ENCODE results near the gene DLGAP3. TPM values are rescaled to one million over a fixed set of nuclear protein-coding genes. Genes with fewer than 3 reads are reported as not detected.

The DLGAP3 gene
- total RNA-seq, 1 experiment from 2014 or later, result 7.3 TPM

GRCh38 chr1:34842073-34842472 is 87.4 kb downstream of the DLGAP3 start:
- no peak for DNase-seq
- Histone ChIP-seq H3K23me2 (ENCODE audit: insufficient read length, low read depth, low read length, poor library complexity, severe bottlenecking) (no peaks in the 10 kb centered on the region), H4K20me1 (ENCODE audit: control insufficient read depth, insufficient read depth, insufficient read length) (no peaks in the 10 kb centered on the region), H3K27me3 (ENCODE audit: insufficient read depth, low read length) (no peaks in the 10 kb centered on the region), H2BK15ac (ENCODE audit: low read depth, low read length) (no peak overlapping the region), H3K27ac (ENCODE audit: insufficient read length, low read depth, low read length) (no peak overlapping the region), H2BK5ac (ENCODE audit: insufficient read length, low read length) (no peak overlapping the region), H3K56ac (ENCODE audit: insufficient read length, low read depth, low read length) (no peak overlapping the region), H3K79me2 (ENCODE audit: insufficient read depth, low read length) (no peaks in the 10 kb centered on the region), H2AFZ (ENCODE audit: low read length) (no peak overlapping the region), H3K18ac (ENCODE audit: insufficient read length, low read depth, low read length) (no peak overlapping the region), H3K4me2 (ENCODE audit: insufficient read depth, insufficient read length, low read length) (no peak overlapping the region), H3K14ac (ENCODE audit: insufficient read depth, low read length) (no peak overlapping the region), H4K5ac (ENCODE audit: insufficient read length, low read depth, low read length) (no peak overlapping the region), H2BK12ac (ENCODE audit: insufficient read length, low read depth, low read length) (no peak overlapping the region), H2BK20ac (ENCODE audit: low read depth, low read length, poor library complexity, severe bottlenecking) (no peak overlapping the region), H3K79me1 (ENCODE audit: insufficient read depth, low read depth, low read length, poor library complexity, severe bottlenecking) (no peaks in the 10 kb centered on the region), H3K9ac (ENCODE audit: extremely low read depth, insufficient read length, low read length) (no peak overlapping the region), H3T11ph (ENCODE audit: low read length) (no peak overlapping the region), H2AK5ac (ENCODE audit: insufficient read length, low read length) (no peak overlapping the region), H4K8ac (replicated peaks; ENCODE audit: insufficient read length, low read depth, low read length) (no peak overlapping the region), H3K23ac (ENCODE audit: insufficient read length, low read depth, low read length) (no peak overlapping the region), H2BK120ac (ENCODE audit: low read depth, low read length, poor library complexity, severe bottlenecking) (no peak overlapping the region), H3K4ac (ENCODE audit: low read depth, low read length) (no peak overlapping the region), H4K91ac (ENCODE audit: insufficient read length, low read depth, low read length) (no peak overlapping the region), H3K4me1 (ENCODE audit: insufficient read depth, low read length) (peaks cover 4% of the 10 kb centered on the region; the same call in 1 of the 2 replicates), H3K9me3 (ENCODE audit: control insufficient read depth, low read depth, low read length) (no peaks in the 10 kb centered on the region)
- Mint-ChIP-seq H3K27ac (no peak overlapping the region), H3K36me3 (ENCODE audit: insufficient read depth in 1 of 3, low read depth in 3 of 3) (no peaks in the 10 kb centered on the region), H3K4me1 (peaks cover 25 to 36% of the 10 kb centered on the region in 2 experiments), H3K9me3 (no peaks in the 10 kb centered on the region), H3K4me3 (no peak overlapping the region; a peak in 1 of 5 replicates), H3K27me3 (ENCODE audit: low read depth) (no peaks in the 10 kb centered on the region; the same call in 1 of the 2 replicates)
- TF ChIP-seq CTCF (conservative IDR thresholded peaks at IDR 0.05), result no peak
- WGBS (ENCODE audit: extremely low coverage, insufficient read length, low lambda C conversion rate), result no CpG with 5 or more reads among the region's 3 CpGs
